GM06990 (cell line): Measurements from ENCODE around the gene KRTAP10-8.

ENCODE experiments used
- DNase-seq: peaks from one replicate; pipeline ENCODE4 v3.0.0-alpha.2; 2011; ENCODE audit not compliant: insufficient read length; ENCODE audit errors: extremely low read depth
- H3K27me3 ChIP-seq: replicated peaks from 2 replicates; pipeline ENCODE4 v1.6.0; 2011; ENCODE audit warnings: low read length; ENCODE audit not compliant: control insufficient read depth, insufficient read depth
- H3K36me3 ChIP-seq: 2 replicates; pipeline ENCODE4 v1.5.1; 2011; ENCODE audit warnings: low read length; ENCODE audit not compliant: control insufficient read depth, insufficient read depth
- H3K4me3 ChIP-seq: replicated peaks from 2 replicates; pipeline ENCODE4 v1.5.1; 2011; ENCODE audit warnings: low read depth, mild to moderate bottlenecking, control low read depth, low read length
- TF ChIP-seq, protein P1 (sequence below): IDR thresholded peaks from 2 replicates; pipeline ENCODE4 v1.5.1; 2011; ENCODE audit warnings: low read length, control low read depth, mild to moderate bottlenecking, inconsistent platforms; ENCODE audit not compliant: insufficient read depth, poor library complexity, severe bottlenecking

KRTAP10-8 gene

GRCh38 chr21:44653656-44654575 lies 42.0 kb downstream of the KRTAP10-8 start:
- no peaks in the 10 kb centered on the region for H3K36me3 ChIP-seq
- no peak overlapping the region for H3K4me3 ChIP-seq
- TF ChIP-seq, protein P1, sequence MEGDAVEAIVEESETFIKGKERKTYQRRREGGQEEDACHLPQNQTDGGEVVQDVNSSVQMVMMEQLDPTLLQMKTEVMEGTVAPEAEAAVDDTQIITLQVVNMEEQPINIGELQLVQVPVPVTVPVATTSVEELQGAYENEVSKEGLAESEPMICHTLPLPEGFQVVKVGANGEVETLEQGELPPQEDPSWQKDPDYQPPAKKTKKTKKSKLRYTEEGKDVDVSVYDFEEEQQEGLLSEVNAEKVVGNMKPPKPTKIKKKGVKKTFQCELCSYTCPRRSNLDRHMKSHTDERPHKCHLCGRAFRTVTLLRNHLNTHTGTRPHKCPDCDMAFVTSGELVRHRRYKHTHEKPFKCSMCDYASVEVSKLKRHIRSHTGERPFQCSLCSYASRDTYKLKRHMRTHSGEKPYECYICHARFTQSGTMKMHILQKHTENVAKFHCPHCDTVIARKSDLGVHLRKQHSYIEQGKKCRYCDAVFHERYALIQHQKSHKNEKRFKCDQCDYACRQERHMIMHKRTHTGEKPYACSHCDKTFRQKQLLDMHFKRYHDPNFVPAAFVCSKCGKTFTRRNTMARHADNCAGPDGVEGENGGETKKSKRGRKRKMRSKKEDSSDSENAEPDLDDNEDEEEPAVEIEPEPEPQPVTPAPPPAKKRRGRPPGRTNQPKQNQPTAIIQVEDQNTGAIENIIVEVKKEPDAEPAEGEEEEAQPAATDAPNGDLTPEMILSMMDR: no peak
- no peak for DNase-seq
- no peaks in the 10 kb centered on the region for H3K27me3 ChIP-seq

DNA sequence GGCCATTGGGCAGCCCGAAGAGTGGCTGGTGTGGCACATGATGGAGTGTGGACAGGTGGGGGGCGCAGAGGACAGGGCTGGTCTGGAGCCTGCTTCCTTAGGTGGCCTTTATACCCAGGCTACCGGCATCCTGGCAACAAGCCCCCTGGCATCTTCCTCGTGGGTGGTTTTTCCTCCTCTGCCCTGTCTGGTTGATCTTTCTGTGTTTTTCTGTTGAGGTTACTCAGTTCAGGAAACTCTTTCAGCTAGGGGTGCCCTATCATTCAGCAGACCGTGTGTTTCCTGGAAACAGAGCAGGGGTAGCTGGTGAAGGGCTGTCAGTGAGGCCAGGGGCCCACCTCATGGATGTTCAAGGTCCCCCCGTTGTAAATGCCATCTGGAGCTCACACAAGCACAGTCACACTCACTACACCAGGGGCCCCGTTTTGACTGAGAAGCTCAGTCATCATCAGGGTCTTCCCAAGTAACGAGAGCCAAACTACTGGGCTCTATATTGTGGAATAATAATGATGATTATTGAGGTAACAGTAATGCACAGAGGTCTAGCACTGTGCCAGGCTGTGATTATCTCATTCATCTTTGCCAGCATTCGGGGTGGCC lies 42.8 kb downstream of the KRTAP10-8 start, which contains the start of gene KRTAP12-4:
KRTAP12-4 (minus strand) TSS at position 84 of the 600 bp plus-strand sequence; CDS start at position 39, 45 bp downstream.
- Histone ChIP-seq H3K36me3 (no peaks in the 10 kb centered on the region), H3K27me3 (no peaks in the 10 kb centered on the region), H3K4me3 (no peak within 1 kb of the TSS)
- no peak for DNase-seq
- TF ChIP-seq, protein P1: no peak

DNA sequence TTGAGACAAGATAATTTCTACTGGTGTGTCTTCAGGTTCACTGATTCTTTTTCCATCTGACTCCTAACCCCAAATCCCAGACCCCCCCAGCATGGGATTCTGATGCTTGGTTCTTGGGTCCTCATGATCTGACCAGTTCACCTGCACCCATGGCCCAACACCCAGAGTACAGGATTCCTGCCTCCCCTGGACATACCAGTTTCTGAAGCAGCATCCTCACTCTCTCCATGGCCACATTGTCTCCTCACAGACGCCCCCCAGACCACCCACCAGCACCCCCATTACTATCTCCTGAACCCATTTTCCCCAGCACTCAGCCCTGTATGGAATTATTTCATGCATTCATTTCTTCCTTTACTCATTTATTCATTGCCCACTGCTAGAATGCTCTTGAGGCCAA lies 45.0 kb downstream of the KRTAP10-8 start:
- TF ChIP-seq, protein P1: no peak
- no peak overlapping the region for H3K4me3 ChIP-seq
- no peaks in the 10 kb centered on the region for H3K36me3 ChIP-seq
- DNase-seq: no peak
- no peaks in the 10 kb centered on the region for H3K27me3 ChIP-seq

GRCh38 chr21:44657635-44658540 lies 46.0 kb downstream of the KRTAP10-8 start, which contains the start of gene KRTAP12-3:
KRTAP12-3 (plus strand) TSS chr21:44657932; CDS start chr21:44657980, 48 bp downstream.
- no peak for DNase-seq
- H3K4me3 ChIP-seq: no peak within 1 kb of the TSS
- no peaks in the 10 kb centered on the region for H3K27me3 ChIP-seq
- TF ChIP-seq, protein P1: no peak
- no peaks in the 10 kb centered on the region for H3K36me3 ChIP-seq

GRCh38 chr21:44658541-44658910 lies 46.6 kb downstream of the KRTAP10-8 start:
- H3K36me3 ChIP-seq: no peaks in the 10 kb centered on the region
- TF ChIP-seq, protein P1: no peak
- H3K27me3 ChIP-seq: no peaks in the 10 kb centered on the region
- no peak for DNase-seq
- no peak overlapping the region for H3K4me3 ChIP-seq
